GM19035 (cell line): ENCODE data around the gene VCL.
A peak's percentile ranks its signal among the peaks of the same experiment; 100 is the strongest.
"Not testable (repeated sequence)": the region's sequence is repeated elsewhere in the genome, so short reads cannot be mapped to it uniquely, and the experiment has no call there.

Experiments
- ATAC-seq: cut with Tn5 transposase; IDR thresholded peaks from one replicate; pipeline ENCODE4 v1.9.1; 2021; ENCODE audit not compliant: unreplicated experiment

VCL gene

DNA sequence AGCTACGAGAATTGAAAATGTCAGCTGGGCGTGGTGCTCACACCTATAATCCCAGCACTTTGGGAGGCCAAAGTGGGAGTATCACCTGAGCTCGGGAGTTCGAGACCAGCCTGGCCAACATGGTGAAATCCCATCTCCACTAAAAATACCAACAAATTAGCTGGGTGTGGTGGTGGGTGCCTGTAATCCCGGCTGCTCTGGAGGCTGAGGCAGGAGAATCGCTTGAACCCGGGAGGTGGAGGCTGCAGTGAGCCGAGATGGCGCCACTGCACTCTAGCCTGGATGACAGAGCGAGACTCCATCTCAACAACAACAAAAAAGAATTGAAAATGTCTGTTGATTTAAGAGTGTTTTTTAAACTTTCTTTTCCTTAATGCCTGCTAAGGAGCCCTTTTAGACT, 149.1 kb downstream of the VCL start:
- not testable (repeated sequence) for ATAC-seq

DNA sequence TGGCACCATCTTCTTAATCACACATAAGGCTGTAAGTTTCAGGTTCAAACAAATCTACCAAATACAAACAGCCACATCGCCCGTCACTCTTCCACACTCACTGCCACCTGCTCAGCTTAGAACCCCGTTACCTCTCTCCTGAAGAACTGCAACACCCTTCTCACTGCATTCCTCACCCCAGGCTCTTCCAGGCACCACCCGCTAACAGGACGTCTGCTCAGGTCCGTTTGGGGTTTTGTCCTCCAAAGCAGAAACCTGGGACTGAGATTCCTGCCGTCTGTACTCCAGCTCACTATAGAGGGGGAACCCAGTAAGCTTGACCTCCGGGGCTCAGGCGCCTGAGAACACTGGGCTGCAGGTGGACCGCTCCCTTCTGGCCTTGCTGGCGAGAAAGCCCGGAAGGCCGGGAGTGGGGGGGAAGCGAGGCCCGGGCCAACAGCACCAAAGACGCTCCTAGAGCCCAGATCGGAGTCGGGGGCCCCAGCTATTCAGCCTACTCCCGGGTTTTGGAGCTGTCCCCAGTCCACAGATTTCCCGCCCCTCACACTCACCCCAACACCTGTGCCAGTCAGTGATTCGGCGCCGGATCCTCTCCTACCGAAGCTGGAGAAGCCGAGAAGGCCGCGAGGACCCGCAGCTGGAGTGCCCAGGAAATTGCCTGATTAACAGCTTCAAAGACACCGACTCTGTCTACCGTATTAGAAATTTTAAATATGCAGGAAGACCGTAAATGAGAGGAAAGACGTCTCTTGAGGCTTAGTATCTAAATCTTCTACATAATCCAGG, 152.5 kb downstream of the VCL start, which contains the start of gene AP3M1:
Gene AP3M1 (minus strand): TSS at position 625 of the 786 bp plus-strand sequence. CDS start 12,449 bp downstream, outside the sequence.
- peak; percentile 53 for ATAC-seq

- peak; percentile 83 for ATAC-seq
Observed at GRCh38 chr10:74150990-74151878, 153.3 kb downstream of the VCL start, which contains the start of gene ADK. Gene ADK, plus strand, starts transcription at chr10:74151221. Its CDS starts 58 bp downstream, at chr10:74151279.

DNA sequence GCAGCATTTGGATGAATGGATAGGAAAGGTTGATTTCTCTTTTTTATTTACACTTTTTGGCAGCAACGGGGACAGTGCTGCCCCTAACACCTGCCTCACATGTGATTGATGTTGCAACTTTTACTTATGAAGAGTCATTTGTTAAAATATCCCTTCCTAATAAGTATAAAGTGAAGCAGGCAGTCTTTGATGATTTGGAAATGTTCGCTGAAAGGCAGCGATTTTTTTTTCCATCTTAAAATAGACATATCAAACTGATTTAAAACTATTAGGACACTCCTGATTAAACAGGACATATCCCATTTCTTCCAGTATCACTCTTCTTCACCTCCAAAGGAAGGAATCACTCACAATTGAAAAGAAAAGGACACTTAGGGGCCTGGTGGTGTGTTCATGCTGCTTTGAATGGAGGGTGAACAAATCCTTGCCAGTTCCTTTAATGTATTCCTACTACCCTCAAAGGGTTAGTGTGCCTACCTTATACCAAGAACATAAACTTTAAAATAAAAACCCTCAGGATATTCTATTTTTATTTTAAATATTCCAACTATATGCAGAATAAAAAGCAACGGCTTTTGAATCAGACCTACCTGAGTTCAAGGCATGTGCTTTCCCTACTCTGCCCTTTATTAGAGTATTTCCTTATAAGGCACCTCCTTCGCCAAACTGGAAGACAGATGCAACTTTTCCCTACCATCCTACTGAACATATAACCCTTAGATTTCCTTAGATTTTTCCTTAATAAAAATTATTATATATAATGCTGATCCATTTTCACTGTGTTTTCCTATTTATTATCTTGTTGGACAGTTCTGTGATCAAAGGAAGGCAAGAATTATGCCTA, 154.2 kb downstream of the VCL start:
- ATAC-seq: no peak

DNA sequence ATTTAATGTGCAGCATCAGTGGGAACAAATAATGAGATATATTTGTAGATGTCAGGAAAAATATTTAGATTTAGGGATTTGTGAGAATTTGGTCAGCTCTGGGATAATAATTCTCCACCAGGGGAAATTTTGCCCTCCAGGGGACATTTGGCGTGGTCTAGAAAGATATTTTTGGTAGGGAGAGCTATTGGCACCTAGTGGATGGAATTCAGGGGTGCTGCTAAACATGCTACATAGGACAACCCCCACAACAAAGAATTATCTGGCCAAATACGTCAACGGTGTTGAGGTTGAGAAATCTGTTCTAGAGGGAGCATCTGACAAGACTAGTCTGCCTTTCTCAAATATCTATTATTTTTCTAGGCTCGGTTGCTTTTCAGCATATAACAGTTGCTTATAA, 155.2 kb downstream of the VCL start:
- no peak for ATAC-seq

GRCh38 chr10:74153676-74154075, 155.8 kb downstream of the VCL start:
- no peak for ATAC-seq

GRCh38 chr10:74156919-74157289, 159.0 kb downstream of the VCL start:
- ATAC-seq: no peak

- ATAC-seq: no peak
Observed at GRCh38 chr10:74160013-74160412, 162.1 kb downstream of the VCL start.

- no peak for ATAC-seq
Observed at GRCh38 chr10:74163319-74164068, 165.6 kb downstream of the VCL start.

DNA sequence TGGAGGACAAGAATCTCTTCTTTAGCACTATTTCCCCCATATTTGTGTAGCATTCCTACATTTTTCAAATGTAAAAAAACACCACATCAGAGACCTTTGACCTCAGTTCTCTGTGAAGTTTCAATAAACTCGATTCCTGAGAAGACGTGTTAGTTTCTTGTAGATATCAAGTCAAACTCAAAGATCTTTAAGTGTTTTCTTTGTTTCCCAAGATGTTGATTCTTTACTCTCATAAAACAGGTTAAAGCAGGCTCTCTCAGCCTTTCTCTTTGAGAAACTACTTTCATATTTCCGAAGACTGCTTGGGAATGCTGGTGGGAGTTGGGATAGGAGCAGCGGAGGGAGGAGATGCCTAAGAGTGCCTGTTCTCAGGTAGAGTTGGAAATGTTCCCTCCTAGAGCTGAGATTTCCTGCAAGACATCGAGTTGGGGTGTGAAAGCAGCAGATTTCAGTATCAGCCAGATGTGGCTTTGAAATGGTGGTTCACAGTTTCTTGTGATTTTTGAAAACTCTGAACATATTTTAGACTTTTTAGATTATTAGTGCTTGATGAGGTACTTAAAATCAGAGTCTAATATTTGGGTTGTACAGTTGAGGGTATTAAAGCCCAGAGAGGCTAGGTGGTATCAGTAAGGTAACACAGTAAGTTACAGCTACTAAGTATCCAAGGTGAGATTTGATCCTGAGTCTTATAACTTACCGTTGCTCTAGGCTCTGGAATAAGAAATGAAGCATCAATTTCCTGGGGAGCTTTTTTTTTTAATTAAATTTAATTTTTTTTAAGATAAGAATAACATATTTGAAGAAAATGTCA, 167.0 kb downstream of the VCL start:
- no peak for ATAC-seq

- no peak for ATAC-seq
Observed at GRCh38 chr10:74165530-74165901, 167.6 kb downstream of the VCL start.

DNA sequence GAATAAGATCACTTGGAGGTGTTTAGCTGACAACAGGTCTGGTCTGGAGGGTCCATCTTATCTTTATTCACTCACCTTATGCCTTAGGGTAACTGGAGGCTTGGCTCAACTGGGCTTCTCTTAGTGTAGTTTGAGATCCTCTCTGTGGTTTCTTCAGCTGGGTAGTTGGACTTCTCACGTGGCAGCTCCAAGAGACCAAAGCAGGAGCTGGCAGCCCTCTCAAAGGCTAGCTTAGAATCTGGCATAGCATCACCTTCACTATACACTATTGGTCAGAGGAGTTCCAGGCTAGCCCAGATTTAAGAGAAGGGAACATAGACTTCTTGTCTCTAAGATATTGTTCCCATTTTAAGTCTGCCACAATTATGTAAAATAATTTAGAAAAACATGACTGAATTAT, 169.5 kb downstream of the VCL start:
- ATAC-seq: no peak
